GM12878 (cell line): ENCODE measurements around the gene FLNC. TPM values are rescaled to one million over a fixed set of nuclear protein-coding genes. Genes with fewer than 3 reads are reported as not detected.

ENCODE experiments used
- ATAC-seq: fragments of 200-7000 bp; cut with Tn5 transposase; 3 replicates; pipeline ENCODE4 v1.9.1; 2020; ENCODE audit warnings: mild to moderate bottlenecking, moderate library complexity
- BruUV-seq: library from RNA; stranded (reverse); fragments of 400-500 nt; replicated peaks from 2 replicates; lab custom pipeline; 2021; lab: Mats Ljungman, UMichigan
- CTCF ChIA-PET: fragments of 300-600 bp; sonication (Branson Sonifier 250); formaldehyde crosslinking; extraction: SDS; loops from one replicate; lab custom pipeline; 2021; ENCODE audit warnings: inconsistent platforms; lab: Yijun Ruan, JAX
- POLR2A ChIA-PET: fragments of 350-600 bp; formaldehyde crosslinking; extraction: SDS; loops from one replicate; lab custom pipeline; 2021; ENCODE audit warnings: inconsistent platforms; lab: Charles Lee
- RAD21 ChIA-PET: fragments of 300-600 bp; sonication (Branson Sonifier 250); formaldehyde crosslinking; loops from one replicate; lab custom pipeline; 2023; ENCODE audit warnings: antibody characterized with exemption; ENCODE audit not compliant: unreplicated experiment; lab: Charles Lee
- SMC1A ChIA-PET: fragments of 300-600 bp; sonication (Branson Sonifier 250); formaldehyde crosslinking; loops from one replicate; lab custom pipeline; 2023; ENCODE audit not compliant: unreplicated experiment, uncharacterized antibody; lab: Charles Lee
- DNase-seq: peaks from one replicate; pipeline ENCODE4 v3.0.0-alpha.2; 2011; ENCODE audit warnings: low read depth, low spot score
- FAIRE-seq: peaks from 3 replicates; lab custom pipeline; 2011; peaks lifted over from hg19 to GRCh38; lab: Jason Lieb, UNC
- H2AFZ ChIP-seq: 2 replicates; pipeline ENCODE4 v1.6.0; 2011; ENCODE audit warnings: low read depth, low read length, control low read depth; ENCODE audit not compliant: control insufficient read depth
- H3K27ac ChIP-seq: 2 replicates; pipeline ENCODE4 v1.5.1; 2011; ENCODE audit warnings: control low read depth; ENCODE audit not compliant: control insufficient read depth, insufficient read depth
- H3K27me3 ChIP-seq, 2 experiments: replicated peaks in 1 of 2; 2 replicates each; pipeline versions ENCODE4 v1.6.0 to v1.6.1; 2011; ENCODE audit warnings: low read length in 1 of 2; ENCODE audit not compliant: control insufficient read depth in 2 of 2, insufficient read depth in 2 of 2
- H3K36me3 ChIP-seq, 2 experiments: 2 replicates each; pipeline ENCODE4 v1.5.1; 2011; ENCODE audit warnings: low read length in 1 of 2; ENCODE audit not compliant: control insufficient read depth in 2 of 2, insufficient read depth in 2 of 2
- H3K4me1 ChIP-seq: 2 replicates; pipeline ENCODE4 v1.6.1; 2011; ENCODE audit warnings: mild to moderate bottlenecking, low read length, moderate library complexity, mixed read lengths; ENCODE audit not compliant: control insufficient read depth, insufficient read depth
- H3K4me2 ChIP-seq: 2 replicates; pipeline ENCODE4 v1.6.0; 2011; ENCODE audit warnings: control low read depth; ENCODE audit not compliant: control insufficient read depth, insufficient read depth
- H3K4me3 ChIP-seq: fragments of 200-600 bp; sonication (generic); 2 replicates; pipeline ENCODE4 v1.5.1; 2016
- H3K79me2 ChIP-seq: 2 replicates; pipeline ENCODE4 v1.6.0; 2011; ENCODE audit warnings: low read length; ENCODE audit not compliant: control insufficient read depth, insufficient read depth
- H3K9ac ChIP-seq: 2 replicates; pipeline ENCODE4 v1.8.0; 2011; ENCODE audit warnings: low read length, control low read depth, mixed read lengths; ENCODE audit not compliant: control insufficient read depth, insufficient read depth
- H3K9me3 ChIP-seq: replicated peaks from 3 replicates; pipeline ENCODE4 v1.5.1; 2011; ENCODE audit warnings: mild to moderate bottlenecking, low read length; ENCODE audit not compliant: control insufficient read depth, insufficient read depth
- H4K20me1 ChIP-seq: 2 replicates; pipeline ENCODE4 v1.6.0; 2011; ENCODE audit not compliant: control insufficient read depth, insufficient read depth
- ATF2 ChIP-seq: IDR thresholded peaks from 2 replicates; pipeline ENCODE4 v1.6.1; 2012; ENCODE audit warnings: low read length, inconsistent platforms
- ATF3 ChIP-seq: IDR thresholded peaks from 2 replicates; pipeline ENCODE4 v1.6.1; 2011; ENCODE audit warnings: low read depth, mild to moderate bottlenecking, low read length, moderate library complexity, borderline replicate concordance; ENCODE audit errors: extremely low read depth
- BRCA1 ChIP-seq: IDR thresholded peaks from 2 replicates; pipeline ENCODE4 v1.6.1; 2011; ENCODE audit warnings: low read depth, low read length, improper control_type of control experiment
- CBX3 ChIP-seq: fragments of 200-600 bp; sonication (generic); IDR thresholded peaks from 2 replicates; pipeline ENCODE4 v1.6.1; 2016; ENCODE audit warnings: low read depth, borderline replicate concordance
- CREB1 ChIP-seq: IDR thresholded peaks from 2 replicates; pipeline ENCODE4 v1.6.1; 2012; ENCODE audit warnings: low read depth, mild to moderate bottlenecking, inconsistent platforms
- FOXK2 ChIP-seq: fragments of 450-650 bp; IDR thresholded peaks from 2 replicates; pipeline ENCODE4 v1.6.1; 2017; ENCODE audit warnings: mild to moderate bottlenecking, moderate library complexity
- HDGF ChIP-seq: fragments of 450-650 bp; IDR thresholded peaks from 2 replicates; pipeline ENCODE4 v1.6.1; 2016; ENCODE audit warnings: antibody characterized with exemption
- MYB ChIP-seq: fragments of 150-350 bp; IDR thresholded peaks from 2 replicates; pipeline ENCODE4 v1.6.1; 2014; ENCODE audit warnings: mild to moderate bottlenecking, low read depth, low read length, borderline replicate concordance
- NFYA ChIP-seq: IDR thresholded peaks from 2 replicates; pipeline ENCODE4 v1.6.1; 2011; ENCODE audit warnings: low read depth, mild to moderate bottlenecking, low read length, improper control_type of control experiment, borderline replicate concordance
- NR2C2 ChIP-seq: IDR thresholded peaks from 2 replicates; pipeline ENCODE4 v1.6.1; 2011; ENCODE audit warnings: borderline replicate concordance, low read depth; ENCODE audit not compliant: control insufficient read depth, insufficient read length
- SRF ChIP-seq, 2 experiments: IDR thresholded peaks; 2 replicates each; pipeline ENCODE4 v1.6.1; 2011; ENCODE audit warnings: low read depth in 2 of 2, low read length in 2 of 2, mild to moderate bottlenecking in 1 of 2, moderate library complexity in 1 of 2
- ZNF217 ChIP-seq: fragments of 450-650 bp; IDR thresholded peaks from 2 replicates; pipeline ENCODE4 v1.6.1; 2017; ENCODE audit warnings: antibody characterized with exemption, mild to moderate bottlenecking
- WGBS: methylation state at CpG from one replicate; pipeline ENCODE4 v1.1.6; 2016; ENCODE audit warnings: low lambda C conversion rate; ENCODE audit not compliant: insufficient replicate concordance, insufficient coverage; ENCODE audit errors: missing lambda C conversion rate; 5-methylcytosine and 5-hydroxymethylcytosine counted together
- in situ Hi-C: fragments of 300-500 bp; cut with MboI; formaldehyde crosslinking; loops from 9 replicates; pipeline ENCODE4 v1.14.3; 2018; ENCODE audit warnings: mixed read lengths
- intact Hi-C: fragments of 100-400 bp; cut with micrococcal nuclease; formaldehyde crosslinking; loops from one replicate; pipeline ENCODE4 v1.14.2; 2022; ENCODE audit not compliant: unreplicated experiment
- polyA plus RNA-seq, 11 experiments: library from polyadenylated mRNA; depleted of rRNA in 4 of 11; unstranded in 6 of 11; stranded (reverse) in 5 of 11; fragments of >200 nt; fragmentation: Nextera tagmentation in 4 of 11; fragmentation: Illumina TruSeq in 1 of 11; extraction: Ambion mirVana in 4 of 11; extraction: Trizol in 1 of 11; gene quantifications; 1 replicate in 1 of 11; 2 replicates in 10 of 11; pipeline versions ENCODE4 v1.2.1 to v1.2.3, GENCODE V29; 2011 to 2016; ENCODE audit warnings: inconsistent platforms in 2 of 11, missing spikeins in 2 of 11, low read depth in 1 of 11
- total RNA-seq, 4 experiments: library from RNA; depleted of rRNA in 3 of 4; stranded (reverse); fragments of >200 nt in 3 of 4; fragmentation: Illumina TruSeq in 1 of 4; extraction: Trizol in 1 of 4; gene quantifications; 2 replicates each; pipeline versions ENCODE4 v1.2.1 to v1.2.3, GENCODE V29; 2013 to 2021
- TF ChIP-seq, protein P1 (sequence below): fragments of 450-650 bp; IDR thresholded peaks from 2 replicates; pipeline ENCODE4 v1.6.1; 2016; ENCODE audit warnings: mild to moderate bottlenecking, moderate library complexity, borderline replicate concordance
- TF ChIP-seq, protein P2 (sequence below): fragments of 450-650 bp; IDR thresholded peaks from 2 replicates; pipeline ENCODE4 v1.6.1; 2017; ENCODE audit warnings: mild to moderate bottlenecking

Gene FLNC
- total and polyA plus RNA-seq, 10 of the 15 experiments (the other 5 are each of a cell fraction or from before 2014, with no cell fraction given) = 0.01 to 0.21 (median 0.06) TPM; not detected in 3

DNA sequence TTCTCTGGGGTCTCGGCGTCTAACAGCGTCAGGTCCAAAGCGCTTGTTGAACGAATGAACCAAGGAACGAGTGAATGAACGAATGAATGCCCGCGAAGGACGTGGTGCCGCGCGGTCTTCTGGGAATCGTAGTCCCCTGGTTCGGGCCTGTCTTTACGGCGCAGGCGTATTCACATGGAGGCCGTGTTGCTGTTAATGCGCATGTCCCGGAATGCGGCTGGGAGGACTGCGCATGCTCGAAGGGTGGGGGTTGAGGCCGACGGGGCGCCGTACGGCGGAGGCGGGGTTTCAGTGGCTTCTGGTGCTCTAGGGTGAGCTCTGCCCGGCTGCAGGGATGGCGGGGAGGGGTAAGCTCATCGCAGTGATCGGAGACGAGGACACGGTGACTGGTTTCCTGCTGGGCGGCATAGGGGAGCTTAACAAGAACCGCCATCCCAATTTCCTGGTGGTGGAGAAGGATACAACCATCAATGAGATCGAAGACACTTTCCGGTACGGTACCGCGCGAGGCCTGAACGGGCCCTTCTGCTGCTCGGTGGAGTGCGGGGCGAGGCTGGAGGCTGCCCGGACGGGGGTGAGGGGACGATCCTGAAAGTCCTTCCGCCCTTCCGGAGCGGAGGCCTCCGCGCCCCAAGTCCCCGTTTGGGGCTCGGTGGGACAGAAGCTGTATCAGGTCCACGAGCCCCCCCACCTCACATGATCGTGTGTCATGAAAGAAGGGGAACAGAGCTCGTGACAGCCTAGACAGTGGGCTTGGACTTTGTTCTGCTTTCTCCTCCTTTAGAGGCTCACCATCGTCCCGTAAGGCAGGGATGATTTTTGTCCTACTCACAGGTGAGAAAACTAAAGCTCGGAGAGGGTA is 32.6 kb downstream of the FLNC start, which contains the start of gene ATP6V1F:
Gene ATP6V1F, plus strand, starts transcription at position 286 of the 862 bp plus-strand sequence. Its CDS starts 49 bp downstream, at position 335.
- H3K36me3 ChIP-seq = no peaks in the 10 kb centered on the region; a peak in 2 of 4 replicates
- peak within 1 kb of the TSS; percentile 84 for H3K4me3 ChIP-seq
- H3K79me2 ChIP-seq = peaks cover 18% of the 10 kb centered on the region
- DNase-seq = peak; percentile 97
- POLR2A ChIA-PET = interaction anchor here (0.6 to 2.4 kb wide), 4 partner anchors 8 to 307 kb away, joined by 3 to 8 read pairs (median 4); no protein-coding TSS in a partner anchor
- CTCF ChIA-PET = interaction anchor here (0.6 to 5.5 kb wide), 32 partner anchors 11 to 1061 kb away, joined by 3 to 72 read pairs (median 4); partner anchors contain the start of genes AHCYL2, CALU and METTL2B
- peak within 1 kb of the TSS; percentile 99 for H3K4me2 ChIP-seq
- SMC1A ChIA-PET = interaction anchor here (0.6 to 3.2 kb wide), 17 partner anchors 9 to 347 kb away, joined by 3 to 32 read pairs (median 4); no protein-coding TSS in a partner anchor
- BruUV-seq = no TSS peak
- peak within 1 kb of the TSS; percentile 75 for H3K9ac ChIP-seq
- intact Hi-C loops = loop anchor here (1.0 to 5.0 kb wide), 4 partner anchors 20 to 351 kb away; partner anchors contain the start of gene CALU
- H3K27ac ChIP-seq = peak within 1 kb of the TSS; percentile 62
- FAIRE-seq = peak; percentile 96
- peak within 1 kb of the TSS; percentile 100 for H2AFZ ChIP-seq
- RAD21 ChIA-PET = interaction anchor here (0.6 to 2.5 kb wide), 16 partner anchors 10 to 437 kb away, joined by 3 to 19 read pairs (median 4); no protein-coding TSS in a partner anchor
- H4K20me1 ChIP-seq = no peaks in the 10 kb centered on the region
- in situ Hi-C loops = no loop called here
- peak; percentile 93 for ATAC-seq
- no peaks in the 10 kb centered on the region for H3K9me3 ChIP-seq
- H3K27me3 ChIP-seq = no peaks in the 10 kb centered on the region
- 1% methylated on average over 65 of the region's 65 CpGs for WGBS
- H3K4me1 ChIP-seq = peaks cover 8% of the 10 kb centered on the region; the same call in 1 of the 2 replicates
- TF ChIP-seq ZNF217 = no peak
- no peak for TF ChIP-seq ATF2
- TF ChIP-seq FOXK2 = no peak
- TF ChIP-seq MYB = no peak
- no peak for TF ChIP-seq ATF3
- no peak for TF ChIP-seq BRCA1
- peak; percentile 90 for TF ChIP-seq CREB1
- TF ChIP-seq CBX3 = no peak
- no peak for TF ChIP-seq SRF (IDR thresholded peaks at IDR 0.05; ENCODE audit: low read depth in 2 of 2, low read length in 2 of 2)
- peak; percentile 97 for TF ChIP-seq HDGF
- TF ChIP-seq NFYA = no peak
- TF ChIP-seq, protein P1, sequence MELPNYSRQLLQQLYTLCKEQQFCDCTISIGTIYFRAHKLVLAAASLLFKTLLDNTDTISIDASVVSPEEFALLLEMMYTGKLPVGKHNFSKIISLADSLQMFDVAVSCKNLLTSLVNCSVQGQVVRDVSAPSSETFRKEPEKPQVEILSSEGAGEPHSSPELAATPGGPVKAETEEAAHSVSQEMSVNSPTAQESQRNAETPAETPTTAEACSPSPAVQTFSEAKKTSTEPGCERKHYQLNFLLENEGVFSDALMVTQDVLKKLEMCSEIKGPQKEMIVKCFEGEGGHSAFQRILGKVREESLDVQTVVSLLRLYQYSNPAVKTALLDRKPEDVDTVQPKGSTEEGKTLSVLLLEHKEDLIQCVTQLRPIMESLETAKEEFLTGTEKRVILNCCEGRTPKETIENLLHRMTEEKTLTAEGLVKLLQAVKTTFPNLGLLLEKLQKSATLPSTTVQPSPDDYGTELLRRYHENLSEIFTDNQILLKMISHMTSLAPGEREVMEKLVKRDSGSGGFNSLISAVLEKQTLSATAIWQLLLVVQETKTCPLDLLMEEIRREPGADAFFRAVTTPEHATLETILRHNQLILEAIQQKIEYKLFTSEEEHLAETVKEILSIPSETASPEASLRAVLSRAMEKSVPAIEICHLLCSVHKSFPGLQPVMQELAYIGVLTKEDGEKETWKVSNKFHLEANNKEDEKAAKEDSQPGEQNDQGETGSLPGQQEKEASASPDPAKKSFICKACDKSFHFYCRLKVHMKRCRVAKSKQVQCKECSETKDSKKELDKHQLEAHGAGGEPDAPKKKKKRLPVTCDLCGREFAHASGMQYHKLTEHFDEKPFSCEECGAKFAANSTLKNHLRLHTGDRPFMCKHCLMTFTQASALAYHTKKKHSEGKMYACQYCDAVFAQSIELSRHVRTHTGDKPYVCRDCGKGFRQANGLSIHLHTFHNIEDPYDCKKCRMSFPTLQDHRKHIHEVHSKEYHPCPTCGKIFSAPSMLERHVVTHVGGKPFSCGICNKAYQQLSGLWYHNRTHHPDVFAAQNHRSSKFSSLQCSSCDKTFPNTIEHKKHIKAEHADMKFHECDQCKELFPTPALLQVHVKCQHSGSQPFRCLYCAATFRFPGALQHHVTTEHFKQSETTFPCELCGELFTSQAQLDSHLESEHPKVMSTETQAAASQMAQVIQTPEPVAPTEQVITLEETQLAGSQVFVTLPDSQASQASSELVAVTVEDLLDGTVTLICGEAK = no peak; the same call in 1 of the 2 replicates
- TF ChIP-seq, protein P2, sequence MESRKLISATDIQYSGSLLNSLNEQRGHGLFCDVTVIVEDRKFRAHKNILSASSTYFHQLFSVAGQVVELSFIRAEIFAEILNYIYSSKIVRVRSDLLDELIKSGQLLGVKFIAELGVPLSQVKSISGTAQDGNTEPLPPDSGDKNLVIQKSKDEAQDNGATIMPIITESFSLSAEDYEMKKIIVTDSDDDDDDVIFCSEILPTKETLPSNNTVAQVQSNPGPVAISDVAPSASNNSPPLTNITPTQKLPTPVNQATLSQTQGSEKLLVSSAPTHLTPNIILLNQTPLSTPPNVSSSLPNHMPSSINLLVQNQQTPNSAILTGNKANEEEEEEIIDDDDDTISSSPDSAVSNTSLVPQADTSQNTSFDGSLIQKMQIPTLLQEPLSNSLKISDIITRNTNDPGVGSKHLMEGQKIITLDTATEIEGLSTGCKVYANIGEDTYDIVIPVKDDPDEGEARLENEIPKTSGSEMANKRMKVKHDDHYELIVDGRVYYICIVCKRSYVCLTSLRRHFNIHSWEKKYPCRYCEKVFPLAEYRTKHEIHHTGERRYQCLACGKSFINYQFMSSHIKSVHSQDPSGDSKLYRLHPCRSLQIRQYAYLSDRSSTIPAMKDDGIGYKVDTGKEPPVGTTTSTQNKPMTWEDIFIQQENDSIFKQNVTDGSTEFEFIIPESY = no peak
- no peak for TF ChIP-seq NR2C2
